NB4 (cell line): Measurements from ENCODE around the gene SMOC2.

Source experiments
- DNase-seq: peaks from one replicate; pipeline ENCODE4 v3.0.0; 2010; ENCODE audit warnings: low read depth
- H3K4me3 ChIP-seq: one replicate; pipeline ENCODE4 v1.5.1; 2011; ENCODE audit warnings: mild to moderate bottlenecking, low read depth, low read length, moderate library complexity
- CTCF ChIP-seq: IDR thresholded peaks from one replicate; pipeline ENCODE4 v1.5.1; 2012; ENCODE audit warnings: low read depth, low read length
- MAX ChIP-seq: IDR thresholded peaks from 2 replicates; pipeline ENCODE4 v1.6.1; 2011; ENCODE audit warnings: low read depth, low read length
- MYC ChIP-seq: IDR thresholded peaks from 2 replicates; pipeline ENCODE4 v1.6.1; 2011; ENCODE audit warnings: low read depth, low read length
- POLR2A ChIP-seq: IDR thresholded peaks from 2 replicates; pipeline ENCODE4 v1.6.1; 2011; ENCODE audit warnings: mild to moderate bottlenecking; ENCODE audit not compliant: insufficient read length; ENCODE audit errors: extremely low read depth

Gene SMOC2

GRCh38 chr6:168450917-168451316 lies 9.9 kb downstream of the SMOC2 start:
- DNase-seq, result no peak
- H3K4me3 ChIP-seq, result no peak overlapping the region
- TF ChIP-seq MAX (no peak), MYC (no peak), CTCF (no peak)

GRCh38 chr6:168451805-168452517 lies 11.0 kb downstream of the SMOC2 start:
- DNase-seq, result no peak
- H3K4me3 ChIP-seq, result no peak overlapping the region
- no peak for TF ChIP-seq POLR2A
- TF ChIP-seq MAX, result no peak
- TF ChIP-seq MYC, result no peak
- TF ChIP-seq CTCF, result no peak

GRCh38 chr6:168452685-168453377 lies 11.8 kb downstream of the SMOC2 start:
- no peak for TF ChIP-seq POLR2A
- TF ChIP-seq MAX, result no peak
- TF ChIP-seq CTCF, result no peak
- TF ChIP-seq MYC, result no peak
- H3K4me3 ChIP-seq, result no peak overlapping the region
- no peak for DNase-seq

GRCh38 chr6:168455847-168456530 lies 15.0 kb downstream of the SMOC2 start:
- no peak overlapping the region for H3K4me3 ChIP-seq
- DNase-seq, result no peak

More at GRCh38 chr6:168455847-168456530, 15.0 kb downstream of the SMOC2 start:
- no peak for TF ChIP-seq MAX
- no peak for TF ChIP-seq CTCF
- TF ChIP-seq POLR2A, result no peak
- no peak for TF ChIP-seq MYC
